Measurements from ENCODE around the gene CUX1. TPM values are rescaled to one million over a fixed set of nuclear protein-coding genes. Genes with fewer than 3 reads are reported as not detected.
"Not testable (repeated sequence)": the region's sequence is repeated elsewhere in the genome, so short reads cannot be mapped to it uniquely, and the experiment has no call there.

Gene CUX1
- polyA plus RNA-seq, 4 donors, result 29.2 to 77.5 (median 32.3) TPM

DNA sequence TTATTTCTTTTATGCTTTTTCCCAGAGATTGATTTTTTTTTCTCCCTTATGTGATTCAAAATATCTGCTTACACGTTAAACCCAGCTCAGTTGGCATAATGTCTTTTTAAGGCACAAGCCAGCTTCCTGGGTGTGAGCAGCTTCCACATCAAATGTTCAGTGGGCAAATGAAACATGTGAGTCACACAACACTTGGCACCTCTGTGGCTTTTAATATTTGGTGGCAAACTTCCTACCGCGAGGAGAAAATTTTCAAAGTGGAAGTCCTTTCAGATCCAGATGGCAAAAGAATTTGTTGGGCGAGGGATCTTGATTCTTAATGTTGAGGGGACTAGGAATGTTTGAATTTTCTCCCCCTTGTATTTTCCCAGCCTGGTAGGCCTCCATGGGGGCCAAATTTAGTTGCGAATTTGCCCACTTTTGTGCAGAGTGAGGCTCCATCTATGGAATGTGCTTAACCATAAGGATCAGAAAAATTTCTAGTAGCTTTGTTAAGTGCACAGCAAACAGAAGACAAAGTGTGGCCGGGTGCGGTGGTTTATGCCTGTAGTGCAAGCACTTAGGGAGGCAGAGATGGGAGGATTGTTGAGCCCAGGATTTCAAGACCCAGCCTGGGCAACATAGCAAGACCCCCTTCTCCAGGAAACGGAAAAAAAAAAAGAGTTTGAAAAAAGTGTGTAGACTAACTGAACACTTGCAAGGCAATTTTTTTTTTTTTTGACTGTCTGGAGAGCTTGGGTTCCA is 31.0 kb downstream of the CUX1 start:
- Histone ChIP-seq H3K27ac (ENCODE audit: low read depth in 1 of 3, low read length in 2 of 3) (no peak overlapping the region), H3K4me1 (ENCODE audit: control insufficient read depth in 3 of 3, insufficient read depth in 2 of 3, low read depth in 1 of 3, low read length in 2 of 3) (peaks cover 0 to 3% (median 0%) of the 10 kb centered on the region in 3 donors), H3K4me3 (ENCODE audit: low read depth in 1 of 3, low read length in 3 of 3) (no peak overlapping the region), H3K9me3 (ENCODE audit: control insufficient read depth in 2 of 2, insufficient read depth in 1 of 2, low read depth in 1 of 2, low read length in 1 of 2) (peaks cover 0 to 37% of the 10 kb centered on the region in 2 donors), H3K27me3 (ENCODE audit: control insufficient read depth in 3 of 3, insufficient read depth in 3 of 3, low read length in 3 of 3) (no peaks in the 10 kb centered on the region), H3K36me3 (ENCODE audit: control insufficient read depth in 3 of 3, insufficient read depth in 2 of 3, low read depth in 1 of 3, low read length in 3 of 3) (peaks cover 0 to 24% (median 0%) of the 10 kb centered on the region in 3 donors)
- FAIRE-seq (no peak), DNase-seq (no peak)
- 92 to 97% (median 93%) methylated on average over 8 of the region's 8 CpGs for WGBS, 3 donors

DNA sequence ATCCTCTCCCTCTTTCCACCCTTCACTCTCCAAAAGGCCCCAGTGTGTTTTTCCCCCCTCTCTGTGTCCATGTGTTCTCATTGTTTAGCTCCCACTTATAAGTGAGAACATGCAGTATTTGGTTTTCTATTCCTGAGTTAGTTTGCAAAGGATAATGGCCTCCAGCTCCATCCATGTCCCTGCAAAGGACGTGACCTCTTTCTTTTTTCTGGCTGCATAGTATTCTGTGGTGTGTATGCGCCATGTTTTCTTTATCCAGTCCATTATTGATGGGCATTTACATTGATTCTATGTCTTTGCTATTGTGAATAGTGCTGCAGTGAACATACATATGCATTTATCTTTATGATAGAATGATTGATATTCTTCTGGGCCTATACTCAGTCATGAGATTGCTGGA is 31.9 kb downstream of the CUX1 start:
- 93 to 98% (median 98%) methylated on average over 2 of the region's 2 CpGs for WGBS, 3 donors
- Histone ChIP-seq H3K9me3 (ENCODE audit: control insufficient read depth in 2 of 2, insufficient read depth in 1 of 2, low read depth in 1 of 2, low read length in 1 of 2) (peaks cover 0 to 37% of the 10 kb centered on the region in 2 donors), H3K36me3 (ENCODE audit: control insufficient read depth in 3 of 3, insufficient read depth in 2 of 3, low read depth in 1 of 3, low read length in 3 of 3) (peaks cover 0 to 26% (median 0%) of the 10 kb centered on the region in 3 donors)
- not testable (repeated sequence) for H3K27ac ChIP-seq (ENCODE audit: low read depth in 1 of 3, low read length in 2 of 3); DNase-seq; H3K27me3 ChIP-seq (ENCODE audit: control insufficient read depth in 3 of 3, insufficient read depth in 3 of 3, low read length in 3 of 3); H3K4me3 ChIP-seq (ENCODE audit: low read depth in 1 of 3, low read length in 3 of 3); FAIRE-seq; H3K4me1 ChIP-seq (ENCODE audit: control insufficient read depth in 3 of 3, insufficient read depth in 2 of 3, low read depth in 1 of 3, low read length in 2 of 3)

DNA sequence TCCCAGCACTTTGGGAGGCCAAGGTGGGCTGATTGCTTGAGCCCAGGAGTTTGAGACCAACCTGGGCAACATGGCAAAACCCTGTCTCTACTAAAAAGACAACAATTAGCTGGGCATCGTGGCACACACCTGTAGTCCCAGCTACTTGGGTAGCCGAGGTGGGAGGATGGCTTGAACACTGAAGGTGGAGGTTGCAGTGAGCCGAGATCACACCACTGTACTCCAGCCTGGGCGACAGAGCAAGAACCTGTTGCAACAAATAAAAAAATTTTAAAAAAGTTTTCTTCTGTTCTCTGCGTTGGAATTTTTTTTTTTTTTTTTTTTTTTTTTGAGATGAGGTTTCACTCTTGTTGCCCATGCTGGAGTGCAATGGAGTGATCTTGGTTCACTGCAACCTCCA is 34.9 kb downstream of the CUX1 start:
- H3K27ac ChIP-seq (ENCODE audit: low read depth in 1 of 3, low read length in 2 of 3); H3K27me3 ChIP-seq (ENCODE audit: control insufficient read depth in 3 of 3, insufficient read depth in 3 of 3, low read length in 3 of 3); H3K4me3 ChIP-seq (ENCODE audit: low read depth in 1 of 3, low read length in 3 of 3); DNase-seq; FAIRE-seq: not testable (repeated sequence)
- 90 to 94% (median 91%) methylated on average over 5 of the region's 5 CpGs for WGBS, 3 donors
- peaks cover 2 to 13% (median 8%) of the 10 kb centered on the region in 3 donors for H3K4me1 ChIP-seq (ENCODE audit: control insufficient read depth in 3 of 3, insufficient read depth in 2 of 3, low read depth in 1 of 3, low read length in 2 of 3)
- peaks cover 0 to 19% (median 0%) of the 10 kb centered on the region in 3 donors for H3K36me3 ChIP-seq (ENCODE audit: control insufficient read depth in 3 of 3, insufficient read depth in 2 of 3, low read depth in 1 of 3, low read length in 3 of 3)
- H3K9me3 ChIP-seq (ENCODE audit: control insufficient read depth in 2 of 2, insufficient read depth in 1 of 2, low read depth in 1 of 2, low read length in 1 of 2), result peaks cover 0 to 14% of the 10 kb centered on the region in 2 donors

GRCh38 chr7:101853684-101854083 is 36.3 kb downstream of the CUX1 start:
- 95 to 96% (median 95%) methylated on average over 7 of the region's 7 CpGs for WGBS, 3 donors
- DNase-seq (no peak), FAIRE-seq (no peak)

DNA sequence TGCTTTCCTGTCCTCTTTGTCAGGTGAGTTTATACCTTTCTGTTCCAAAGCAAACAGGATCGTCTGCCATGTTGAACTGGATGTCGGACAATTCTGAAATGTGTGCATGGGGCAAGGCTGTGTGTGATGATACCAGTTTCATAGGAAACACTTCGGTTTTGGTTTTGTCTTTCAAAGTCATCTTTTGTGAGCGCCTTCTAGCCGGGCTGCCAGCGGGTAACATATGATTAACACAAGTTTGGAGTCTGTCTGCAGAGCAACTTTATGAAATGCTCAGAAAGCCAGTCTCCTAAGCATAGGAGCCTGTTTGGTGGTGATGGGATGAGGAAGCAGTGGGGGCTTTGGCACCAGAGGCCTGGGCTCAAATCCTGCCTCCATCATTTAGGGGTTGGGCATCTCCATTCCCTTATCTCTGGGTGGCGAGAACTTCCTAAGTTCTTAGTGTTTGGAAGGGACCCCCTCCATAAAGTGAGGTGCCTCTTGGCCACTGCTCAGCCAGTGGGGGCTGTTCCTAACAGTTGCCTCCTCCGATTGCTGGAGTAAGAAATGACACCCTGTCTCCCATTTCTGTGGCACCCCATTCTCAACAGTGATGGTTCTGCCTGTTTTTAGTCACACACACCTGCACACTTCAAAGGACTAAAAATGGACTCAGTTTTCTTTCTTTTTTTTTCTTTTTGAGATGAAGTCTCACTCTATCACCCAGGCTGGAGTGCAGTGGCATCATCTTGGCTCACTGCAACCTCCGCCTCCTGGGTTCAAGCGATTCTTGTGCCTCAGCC is 36.8 kb downstream of the CUX1 start:
- H3K4me1 ChIP-seq (ENCODE audit: control insufficient read depth in 3 of 3, insufficient read depth in 2 of 3, low read depth in 1 of 3, low read length in 2 of 3), result peaks cover 3 to 15% (median 10%) of the 10 kb centered on the region in 3 donors
- H3K27ac ChIP-seq (ENCODE audit: low read depth in 1 of 3, low read length in 2 of 3), result no peak overlapping the region
- no peak for DNase-seq
- FAIRE-seq, result no peak
- H3K27me3 ChIP-seq (ENCODE audit: control insufficient read depth in 3 of 3, insufficient read depth in 3 of 3, low read length in 3 of 3), result no peaks in the 10 kb centered on the region
- H3K36me3 ChIP-seq (ENCODE audit: control insufficient read depth in 3 of 3, insufficient read depth in 2 of 3, low read depth in 1 of 3, low read length in 3 of 3), result peaks cover 0 to 17% (median 0%) of the 10 kb centered on the region in 3 donors
- H3K4me3 ChIP-seq (ENCODE audit: low read depth in 1 of 3, low read length in 3 of 3), result no peak overlapping the region
- H3K9me3 ChIP-seq (ENCODE audit: control insufficient read depth in 2 of 2, insufficient read depth in 1 of 2, low read depth in 1 of 2, low read length in 1 of 2), result no peaks in the 10 kb centered on the region
- 90 to 94% (median 90%) methylated on average over 10 of the region's 10 CpGs for WGBS, 3 donors

More at GRCh38 chr7:101853684-101854083, 36.3 kb downstream of the CUX1 start:
- Histone ChIP-seq H3K27me3 (ENCODE audit: control insufficient read depth in 3 of 3, insufficient read depth in 3 of 3, low read length in 3 of 3) (no peaks in the 10 kb centered on the region), H3K9me3 (ENCODE audit: control insufficient read depth in 2 of 2, insufficient read depth in 1 of 2, low read depth in 1 of 2, low read length in 1 of 2) (peaks cover 0 to 3% of the 10 kb centered on the region in 2 donors), H3K4me3 (ENCODE audit: low read depth in 1 of 3, low read length in 3 of 3) (no peak overlapping the region), H3K27ac (ENCODE audit: low read depth in 1 of 3, low read length in 2 of 3) (no peak overlapping the region), H3K4me1 (ENCODE audit: control insufficient read depth in 3 of 3, insufficient read depth in 2 of 3, low read depth in 1 of 3, low read length in 2 of 3) (peaks cover 3 to 15% (median 10%) of the 10 kb centered on the region in 3 donors), H3K36me3 (ENCODE audit: control insufficient read depth in 3 of 3, insufficient read depth in 2 of 3, low read depth in 1 of 3, low read length in 3 of 3) (peaks cover 0 to 17% (median 0%) of the 10 kb centered on the region in 3 donors)

- Histone ChIP-seq H3K4me1 (ENCODE audit: control insufficient read depth in 3 of 3, insufficient read depth in 2 of 3, low read depth in 1 of 3, low read length in 2 of 3) (peaks cover 3 to 15% (median 10%) of the 10 kb centered on the region in 3 donors), H3K27me3 (ENCODE audit: control insufficient read depth in 3 of 3, insufficient read depth in 3 of 3, low read length in 3 of 3) (no peaks in the 10 kb centered on the region)
- no peak for FAIRE-seq
Observed at GRCh38 chr7:101856473-101857357, 39.3 kb downstream of the CUX1 start.

DNA sequence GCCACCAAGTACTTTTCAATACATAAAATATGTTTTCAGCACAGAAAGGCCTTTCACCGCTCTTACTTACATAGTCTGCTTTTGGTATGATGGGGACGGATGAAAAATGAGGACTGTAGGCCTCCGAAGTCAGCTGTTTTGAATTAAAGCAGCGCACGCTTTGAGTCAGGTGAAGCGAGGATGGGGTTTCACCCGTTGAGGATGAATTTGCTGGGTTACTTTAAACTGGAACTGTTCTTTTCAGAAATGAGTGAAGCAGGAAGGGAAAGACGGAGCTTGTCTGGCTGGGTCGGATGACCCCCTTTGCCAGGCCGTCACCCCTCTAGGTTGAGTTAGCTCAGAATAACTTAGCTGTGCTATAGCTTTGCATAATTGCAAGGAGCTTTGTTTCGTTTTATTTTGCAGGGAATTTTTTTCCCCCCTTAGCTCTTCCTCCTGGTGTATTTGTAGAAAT is 40.0 kb downstream of the CUX1 start:
- H3K4me3 ChIP-seq (ENCODE audit: low read depth in 1 of 3, low read length in 3 of 3), result no peak overlapping the region
- no peak for FAIRE-seq
- peak overlapping the region; percentile 16 to 82 (median 74) for H3K27ac ChIP-seq (ENCODE audit: low read depth in 1 of 3, low read length in 2 of 3)
- WGBS, 3 donors, result 57 to 70% (median 64%) methylated on average over 11 of the region's 11 CpGs
- peaks cover 3 to 15% (median 10%) of the 10 kb centered on the region in 3 donors for H3K4me1 ChIP-seq (ENCODE audit: control insufficient read depth in 3 of 3, insufficient read depth in 2 of 3, low read depth in 1 of 3, low read length in 2 of 3)
- H3K36me3 ChIP-seq (ENCODE audit: control insufficient read depth in 3 of 3, insufficient read depth in 2 of 3, low read depth in 1 of 3, low read length in 3 of 3), result peaks cover 0 to 20% (median 0%) of the 10 kb centered on the region in 3 donors
- H3K27me3 ChIP-seq (ENCODE audit: control insufficient read depth in 3 of 3, insufficient read depth in 3 of 3, low read length in 3 of 3), result no peaks in the 10 kb centered on the region
- no peaks in the 10 kb centered on the region for H3K9me3 ChIP-seq (ENCODE audit: control insufficient read depth in 2 of 2, insufficient read depth in 1 of 2, low read depth in 1 of 2, low read length in 1 of 2)
- no peak for DNase-seq

More at GRCh38 chr7:101856473-101857357, 39.3 kb downstream of the CUX1 start:
- Histone ChIP-seq H3K9me3 (ENCODE audit: control insufficient read depth in 2 of 2, insufficient read depth in 1 of 2, low read depth in 1 of 2, low read length in 1 of 2) (no peaks in the 10 kb centered on the region), H3K27ac (ENCODE audit: low read depth in 1 of 3, low read length in 2 of 3) (peak overlapping the region; percentile 82 to 97 (median 88)), H3K36me3 (ENCODE audit: control insufficient read depth in 3 of 3, insufficient read depth in 2 of 3, low read depth in 1 of 3, low read length in 3 of 3) (peaks cover 0 to 16% (median 0%) of the 10 kb centered on the region in 3 donors), H3K4me3 (ENCODE audit: low read depth in 1 of 3, low read length in 3 of 3) (peak overlapping the region; percentile 8 to 39 (median 24))
- 5 to 8% (median 7%) methylated on average over 33 of the region's 33 CpGs for WGBS, 3 donors
- DNase-seq, result peak; percentile 84 to 98

Data from small intestine (tissue), 7 donors.